HG03558 (cell line): ENCODE data around the gene YWHAQ.
"Not testable (repeated sequence)": the region's sequence is repeated elsewhere in the genome, so short reads cannot be mapped to it uniquely, and the experiment has no call there.

ENCODE experiments used
- ATAC-seq: cut with Tn5 transposase; IDR thresholded peaks from one replicate; pipeline ENCODE4 v1.9.1; 2021; ENCODE audit warnings: moderate number of reproducible peaks; ENCODE audit not compliant: unreplicated experiment; ENCODE audit errors: extremely low read depth

Gene YWHAQ

GRCh38 chr2:9637330-9637729 lies 6.5 kb upstream of the YWHAQ start:
- no peak for ATAC-seq

- ATAC-seq: no peak
Observed at GRCh38 chr2:9634133-9634532, 3.3 kb upstream of the YWHAQ start.

- ATAC-seq: no peak
Observed at GRCh38 chr2:9631878-9632700, 1.3 kb upstream of the YWHAQ start.

GRCh38 chr2:9631553-9631819 lies 689 bp upstream of the YWHAQ start:
- no peak for ATAC-seq

GRCh38 chr2:9630117-9630735 lies 571 bp downstream of the YWHAQ start:
- peak; percentile 20 for ATAC-seq

GRCh38 chr2:9629222-9630116 lies 1.3 kb downstream of the YWHAQ start:
- ATAC-seq: no peak

GRCh38 chr2:9627310-9627709 lies 3.5 kb downstream of the YWHAQ start:
- no peak for ATAC-seq

- no peak for ATAC-seq
Observed at GRCh38 chr2:9623151-9623550, 7.6 kb downstream of the YWHAQ start.

GRCh38 chr2:9621655-9622054 lies 9.1 kb downstream of the YWHAQ start:
- ATAC-seq: not testable (repeated sequence)

GRCh38 chr2:9618410-9618809 lies 12.4 kb downstream of the YWHAQ start:
- no peak for ATAC-seq

GRCh38 chr2:9617749-9618148 lies 13.0 kb downstream of the YWHAQ start:
- no peak for ATAC-seq

- ATAC-seq: no peak
Observed at GRCh38 chr2:9617296-9617695, 13.5 kb downstream of the YWHAQ start.

- no peak for ATAC-seq
Observed at GRCh38 chr2:9614562-9614961, 16.2 kb downstream of the YWHAQ start.

- no peak for ATAC-seq
Observed at GRCh38 chr2:9613291-9613690, 17.5 kb downstream of the YWHAQ start.

- not testable (repeated sequence) for ATAC-seq
Observed at GRCh38 chr2:9611549-9611912, 19.3 kb downstream of the YWHAQ start.

GRCh38 chr2:9610781-9611548 lies 19.8 kb downstream of the YWHAQ start:
- ATAC-seq: no peak

GRCh38 chr2:9608491-9608890 lies 22.3 kb downstream of the YWHAQ start:
- not testable (repeated sequence) for ATAC-seq

- ATAC-seq: no peak
Observed at GRCh38 chr2:9602412-9602811, 28.4 kb downstream of the YWHAQ start.

- no peak for ATAC-seq
Observed at GRCh38 chr2:9601397-9601796, 29.4 kb downstream of the YWHAQ start.

GRCh38 chr2:9599430-9599829 lies 31.4 kb downstream of the YWHAQ start:
- ATAC-seq: no peak
